GM10266 (cell line): ENCODE data around the gene FAM131A.

Experiments used
- DNase-seq: peaks from one replicate; pipeline ENCODE4 v3.0.0; 2012; ENCODE audit errors: extremely low spot score
- TF ChIP-seq, protein P1 (sequence below): IDR thresholded peaks from 2 replicates; pipeline ENCODE4 v1.5.1; 2012; ENCODE audit warnings: mild to moderate bottlenecking, low read depth; ENCODE audit not compliant: control insufficient read depth, insufficient read depth; ENCODE audit errors: missing control alignments

Gene FAM131A

DNA sequence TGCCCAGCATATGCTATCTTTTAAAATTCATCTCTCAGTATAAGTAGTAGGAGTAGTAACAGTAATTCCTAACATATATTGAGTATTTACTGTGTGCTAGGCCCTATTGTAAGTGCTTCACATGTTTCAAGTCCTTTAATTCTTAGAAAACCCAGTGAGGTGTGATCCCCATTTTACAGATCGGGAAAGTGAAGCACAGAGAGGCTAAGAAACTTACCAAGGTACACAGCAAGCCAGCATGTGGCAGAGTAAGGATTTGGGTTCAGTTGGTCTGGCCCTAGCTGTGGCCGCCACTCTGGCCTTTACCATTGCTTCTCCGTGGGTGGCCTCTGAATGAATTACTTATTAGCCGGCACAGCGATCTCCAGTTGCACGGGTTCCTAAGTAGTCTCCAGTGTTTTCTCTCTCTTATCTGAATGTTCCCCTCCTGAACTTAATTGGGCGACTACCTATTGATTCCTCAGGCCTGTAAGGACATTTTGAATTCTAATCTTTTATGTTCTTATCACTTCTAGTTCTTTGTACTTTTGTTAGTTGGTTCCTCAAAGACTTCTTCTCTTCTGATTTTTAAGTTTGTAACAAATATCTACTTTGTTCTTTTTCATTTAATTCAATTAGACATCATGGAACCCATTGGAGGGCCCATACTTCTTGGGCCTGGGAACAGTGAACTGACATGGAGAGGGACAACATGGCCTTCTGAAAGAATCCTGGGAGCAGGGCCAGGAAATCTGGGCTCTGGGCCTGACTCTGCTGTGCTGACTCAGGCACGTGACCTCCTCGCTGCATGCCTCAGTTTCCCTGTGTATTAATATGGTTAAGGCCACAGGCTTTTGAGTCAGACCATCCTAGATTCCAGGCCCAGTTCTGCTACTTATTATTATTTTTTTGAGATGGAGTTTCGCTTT lies 12.4 kb downstream of the FAM131A start:
- TF ChIP-seq, protein P1, sequence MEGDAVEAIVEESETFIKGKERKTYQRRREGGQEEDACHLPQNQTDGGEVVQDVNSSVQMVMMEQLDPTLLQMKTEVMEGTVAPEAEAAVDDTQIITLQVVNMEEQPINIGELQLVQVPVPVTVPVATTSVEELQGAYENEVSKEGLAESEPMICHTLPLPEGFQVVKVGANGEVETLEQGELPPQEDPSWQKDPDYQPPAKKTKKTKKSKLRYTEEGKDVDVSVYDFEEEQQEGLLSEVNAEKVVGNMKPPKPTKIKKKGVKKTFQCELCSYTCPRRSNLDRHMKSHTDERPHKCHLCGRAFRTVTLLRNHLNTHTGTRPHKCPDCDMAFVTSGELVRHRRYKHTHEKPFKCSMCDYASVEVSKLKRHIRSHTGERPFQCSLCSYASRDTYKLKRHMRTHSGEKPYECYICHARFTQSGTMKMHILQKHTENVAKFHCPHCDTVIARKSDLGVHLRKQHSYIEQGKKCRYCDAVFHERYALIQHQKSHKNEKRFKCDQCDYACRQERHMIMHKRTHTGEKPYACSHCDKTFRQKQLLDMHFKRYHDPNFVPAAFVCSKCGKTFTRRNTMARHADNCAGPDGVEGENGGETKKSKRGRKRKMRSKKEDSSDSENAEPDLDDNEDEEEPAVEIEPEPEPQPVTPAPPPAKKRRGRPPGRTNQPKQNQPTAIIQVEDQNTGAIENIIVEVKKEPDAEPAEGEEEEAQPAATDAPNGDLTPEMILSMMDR: no peak
- no peak for DNase-seq

DNA sequence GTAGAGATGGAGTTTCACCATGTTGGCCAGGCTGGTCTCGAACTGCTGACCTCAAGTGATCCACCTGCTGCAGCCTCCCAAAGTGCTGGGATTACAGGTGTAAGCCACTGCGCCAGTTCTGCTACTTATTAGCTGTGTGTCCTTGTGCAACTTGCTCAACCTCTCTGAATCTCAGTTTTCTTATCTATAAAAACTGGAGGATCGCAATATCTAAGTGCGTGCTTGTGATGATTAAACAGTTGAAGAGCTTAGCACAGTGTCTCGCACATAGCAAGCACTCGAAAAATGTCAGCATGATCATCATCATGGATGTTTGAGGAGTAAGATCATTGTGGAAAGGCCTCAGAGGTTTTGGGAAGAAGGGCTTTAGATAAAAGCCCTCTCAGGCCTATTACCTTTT lies 13.2 kb downstream of the FAM131A start:
- DNase-seq: no peak
- TF ChIP-seq, protein P1: no peak

DNA sequence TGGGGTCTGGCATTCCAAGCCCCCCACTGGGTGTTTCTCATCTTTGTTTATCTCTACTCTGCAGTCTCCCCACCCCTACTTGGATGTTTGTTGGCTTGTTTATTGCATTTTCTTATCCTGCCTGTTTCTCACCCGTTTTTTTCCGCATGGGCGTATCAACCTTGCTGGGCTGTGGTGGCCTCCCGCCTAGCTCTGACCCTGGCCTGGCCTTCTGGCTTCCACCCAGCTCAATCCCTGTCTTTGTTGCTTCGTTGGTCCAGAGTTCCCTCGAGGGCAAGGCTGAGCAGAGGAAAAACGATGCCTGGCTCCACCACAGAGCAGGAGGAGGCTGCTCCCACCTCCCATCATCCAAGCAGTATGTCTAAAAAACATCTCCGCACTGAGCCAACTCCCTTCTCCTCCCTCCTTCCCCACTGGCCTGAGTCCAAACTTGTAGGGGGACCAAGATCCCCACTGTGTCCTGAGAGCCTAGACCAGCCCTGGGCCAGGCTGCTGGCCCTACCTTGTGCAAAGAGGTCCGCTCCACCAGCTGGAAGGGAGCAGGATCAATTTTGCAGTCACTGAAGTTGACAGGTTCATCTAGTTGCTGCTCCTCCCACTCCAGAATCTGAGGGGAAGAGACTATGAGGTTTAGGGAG lies 14.2 kb downstream of the FAM131A start:
- TF ChIP-seq, protein P1: no peak
- DNase-seq: no peak

DNA sequence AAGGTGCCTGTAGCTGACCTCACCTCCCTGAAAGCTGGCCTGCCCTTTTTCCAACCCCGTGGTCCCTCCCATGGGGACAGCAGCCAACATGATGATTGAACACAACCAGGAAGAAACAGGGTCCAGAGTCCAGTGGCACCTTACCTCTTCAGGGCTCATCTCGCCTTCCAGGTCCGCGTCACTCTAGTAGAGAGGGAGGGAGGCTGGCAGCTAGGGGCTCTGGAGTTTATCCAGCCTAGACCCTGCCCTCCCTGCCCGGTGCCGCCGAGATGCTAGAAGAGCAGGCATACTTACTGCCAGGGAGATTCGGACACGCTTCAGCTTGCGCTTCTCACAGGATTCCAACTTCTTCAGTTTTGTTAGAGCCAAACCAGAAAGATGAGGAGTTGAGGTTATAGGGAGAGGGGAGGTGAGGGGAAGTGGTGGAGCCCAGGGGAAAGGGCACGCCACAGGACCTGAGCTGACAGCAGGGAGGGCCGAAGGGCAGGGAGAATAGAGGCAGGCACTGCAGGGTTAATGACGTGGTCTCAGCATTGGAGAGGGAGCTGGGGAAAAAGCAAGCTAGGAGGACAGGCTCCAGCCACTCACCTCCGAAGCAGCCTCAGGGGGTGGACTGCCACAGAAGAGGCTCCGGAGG lies 14.9 kb downstream of the FAM131A start:
- no peak for DNase-seq
- TF ChIP-seq, protein P1: no peak

DNA sequence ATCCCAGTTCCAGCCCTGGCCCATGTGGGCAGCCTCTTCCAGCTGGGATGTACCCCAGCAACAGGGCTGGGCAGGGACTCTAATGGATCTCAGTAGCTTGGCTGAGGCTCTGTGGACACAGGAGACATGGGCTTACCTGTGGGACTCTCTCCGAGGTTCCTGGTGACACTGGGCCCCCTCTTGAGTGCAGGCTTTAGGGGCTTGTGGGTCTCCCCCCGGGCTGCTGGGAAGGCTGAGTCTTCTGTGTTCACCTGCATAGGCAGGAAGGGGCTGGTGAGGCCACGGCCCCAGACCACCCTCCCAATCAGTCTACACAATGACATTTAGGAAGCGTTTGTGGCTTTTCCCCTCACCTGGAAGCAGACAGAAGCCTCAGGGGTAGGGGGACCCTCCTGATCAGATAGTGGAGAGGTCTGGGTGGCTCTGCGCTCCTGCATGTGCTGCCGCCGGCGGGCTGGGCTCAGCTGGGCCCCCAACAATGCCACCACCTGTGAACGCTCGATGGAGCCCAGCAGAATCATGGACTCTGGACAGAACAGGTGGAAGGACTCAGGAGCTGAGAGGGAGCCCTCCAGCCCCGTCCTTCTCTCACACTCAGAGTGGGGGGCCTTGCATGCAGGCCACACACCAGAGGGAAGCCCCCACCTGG lies 15.6 kb downstream of the FAM131A start:
- TF ChIP-seq, protein P1: no peak
- no peak for DNase-seq

DNA sequence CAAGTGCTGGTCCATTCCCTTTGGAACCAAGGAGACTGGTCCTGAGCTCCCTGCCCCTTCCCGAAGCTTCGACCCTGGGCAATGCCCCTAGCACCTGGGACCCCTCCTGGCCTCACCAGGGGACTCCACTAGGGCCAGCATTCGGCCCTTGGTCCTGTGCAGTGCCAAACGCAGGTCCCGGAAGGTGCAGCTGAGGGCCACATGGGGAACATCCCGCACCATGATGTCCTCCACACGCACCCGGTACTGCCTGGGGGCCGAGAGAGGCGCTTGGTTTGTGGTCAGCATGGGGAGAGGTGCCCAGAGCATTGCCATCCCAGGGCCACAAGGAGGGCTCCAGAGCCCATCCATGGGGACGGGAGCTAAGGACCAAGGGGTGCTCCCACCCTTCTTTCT lies 16.1 kb downstream of the FAM131A start:
- TF ChIP-seq, protein P1: no peak
- DNase-seq: no peak
